HG03097 (cell line): ENCODE measurements around the gene MPC2.
"Not testable (repeated sequence)": the region's sequence is repeated elsewhere in the genome, so short reads cannot be mapped to it uniquely, and the experiment has no call there.

ENCODE experiments used
- ATAC-seq: cut with Tn5 transposase; IDR thresholded peaks from one replicate; pipeline ENCODE4 v1.9.1; 2021; ENCODE audit not compliant: unreplicated experiment, low FRiP score

The MPC2 gene

DNA sequence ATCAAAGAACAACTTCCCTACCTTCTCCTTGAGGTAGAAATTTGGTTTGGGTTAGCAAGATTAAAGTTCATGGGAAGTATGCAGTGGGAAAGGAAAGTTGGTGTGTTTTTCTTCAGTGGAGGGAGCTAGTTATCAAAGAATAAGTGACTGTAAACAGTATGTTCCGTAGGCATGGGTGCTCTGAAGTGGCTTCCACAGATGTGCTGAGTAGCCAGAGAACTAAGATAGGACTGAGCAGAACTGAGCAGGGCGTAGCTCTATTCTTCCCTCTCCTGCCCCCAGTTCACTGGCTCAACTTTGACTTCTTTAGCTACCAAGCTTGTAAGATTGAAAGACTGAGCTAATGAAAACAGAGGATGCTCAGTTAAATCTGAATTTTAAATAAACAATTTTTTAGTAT lies 26.3 kb downstream of the MPC2 start:
- no peak for ATAC-seq

DNA sequence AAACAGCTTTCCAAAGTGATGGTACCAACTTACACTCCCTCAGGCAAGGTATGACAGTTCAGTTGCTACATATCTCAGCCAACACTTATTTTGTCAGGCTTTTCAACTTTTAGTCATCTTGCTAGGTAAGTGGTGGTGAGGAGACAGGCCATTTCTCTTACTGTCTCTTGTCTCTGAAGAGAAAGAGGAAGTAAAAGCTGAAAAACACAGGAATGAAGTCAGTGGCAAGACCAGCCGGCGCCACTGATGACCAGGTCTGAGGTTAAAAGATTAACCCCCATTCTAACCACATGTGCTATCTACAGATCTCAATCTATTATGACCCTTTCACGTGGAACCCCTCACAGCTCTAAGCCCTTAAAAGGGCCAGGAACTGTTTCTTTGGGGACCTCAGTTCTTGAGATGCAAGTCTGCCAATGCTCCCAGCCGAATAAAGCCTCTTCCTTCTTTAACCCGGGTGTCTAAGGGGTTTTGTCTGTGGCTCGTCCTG lies 27.1 kb downstream of the MPC2 start:
- ATAC-seq = no peak

DNA sequence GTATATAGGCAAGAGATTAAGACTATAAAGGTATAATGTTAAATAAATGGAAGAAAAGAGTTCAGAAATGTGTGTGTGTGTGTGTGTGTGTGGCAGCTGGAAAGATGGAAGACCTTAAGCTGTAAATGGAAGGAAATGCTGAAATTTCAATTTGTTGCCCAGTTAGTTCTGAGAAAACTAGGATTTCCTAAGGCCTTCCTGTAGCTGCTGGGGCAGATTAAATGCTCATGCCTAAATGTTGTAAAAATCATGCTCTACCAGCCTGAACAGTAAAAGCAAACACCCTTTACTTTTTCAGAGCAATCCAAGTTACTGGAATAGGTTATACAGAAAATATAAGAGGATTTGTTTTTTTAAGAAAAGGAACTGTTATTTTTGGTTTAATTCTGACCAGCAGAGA lies 31.2 kb downstream of the MPC2 start:
- ATAC-seq = no peak

DNA sequence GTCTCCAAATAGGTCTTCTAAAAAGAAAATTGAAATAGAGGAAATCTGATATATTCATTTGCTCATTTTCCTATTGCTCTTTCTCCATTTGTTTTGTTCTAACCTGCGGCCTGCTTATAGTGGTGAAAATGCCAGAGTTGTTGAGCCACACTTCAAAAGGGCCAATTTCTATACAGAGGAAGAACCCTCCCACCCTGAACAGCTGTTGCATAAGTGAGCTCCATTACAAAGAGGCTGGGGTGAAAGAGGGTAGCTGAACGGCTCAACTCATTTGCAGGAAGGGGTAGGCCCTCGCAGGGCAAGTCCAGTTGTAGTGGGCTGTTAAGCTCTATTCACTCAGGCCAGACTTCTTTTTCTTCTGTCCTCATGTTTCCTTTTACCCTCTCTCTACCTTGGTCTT lies 31.7 kb downstream of the MPC2 start:
- ATAC-seq = no peak

DNA sequence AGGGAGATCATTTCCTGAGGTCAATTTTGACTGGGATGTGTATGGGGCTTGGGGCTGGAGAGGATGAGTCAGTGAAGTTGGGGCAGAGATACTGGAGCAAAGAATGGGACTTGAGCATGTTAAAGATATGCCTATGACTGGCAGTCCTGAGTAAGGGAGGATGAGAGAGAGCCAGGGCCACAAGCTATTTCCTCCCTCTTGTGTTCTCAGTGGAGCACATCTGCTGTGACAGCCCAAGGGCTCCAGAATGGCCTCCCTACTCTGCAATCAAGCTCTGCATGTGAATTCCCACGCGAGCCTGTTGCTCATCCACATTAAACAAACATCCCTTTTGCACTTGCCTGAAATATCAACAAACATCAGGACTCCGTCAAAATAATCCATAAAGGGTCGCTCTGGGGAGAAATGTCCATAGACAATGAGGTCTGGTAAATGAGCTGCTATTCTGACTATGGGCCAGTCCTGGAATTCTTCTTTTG lies 32.2 kb downstream of the MPC2 start:
- no peak for ATAC-seq

DNA sequence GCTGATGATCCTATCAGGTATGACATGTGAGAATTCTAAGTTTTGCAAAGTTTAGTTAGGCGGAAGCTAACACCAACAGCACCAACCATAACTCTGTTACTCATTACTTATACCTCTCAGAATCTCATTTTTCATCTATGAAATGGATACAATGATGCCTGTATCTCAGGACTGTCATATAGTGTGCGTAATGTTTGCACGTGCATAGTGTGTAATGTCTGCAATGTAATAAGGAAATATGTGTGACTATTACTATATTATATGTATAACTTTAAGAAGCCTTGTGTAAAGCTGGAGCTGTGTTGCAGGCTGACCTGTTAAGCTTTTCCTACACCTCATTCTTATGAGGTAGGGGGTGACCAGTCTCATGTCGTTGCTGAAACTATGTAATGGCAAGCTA lies 36.0 kb downstream of the MPC2 start:
- ATAC-seq = no peak

DNA sequence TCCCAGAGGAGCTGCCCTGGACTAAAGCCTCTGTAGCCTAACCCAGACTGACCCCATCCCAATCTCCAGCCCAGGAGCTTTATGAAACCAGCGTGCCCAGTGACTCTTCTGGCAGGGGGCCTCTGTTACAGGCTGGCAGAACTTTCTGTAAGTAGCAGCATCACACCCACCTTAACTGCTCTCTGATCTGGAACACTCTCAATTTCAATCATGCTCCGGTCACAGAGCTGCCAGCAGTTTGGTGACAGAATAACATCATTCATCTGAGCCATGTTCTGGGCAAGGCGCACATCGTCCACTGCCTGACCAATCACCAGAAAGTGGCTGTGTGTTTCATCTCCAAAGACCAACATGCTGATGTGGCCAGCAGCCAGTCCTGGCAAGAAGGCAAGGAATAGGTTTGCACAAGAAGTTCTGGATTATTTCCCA lies 37.6 kb downstream of the MPC2 start:
- peak; percentile 66 for ATAC-seq

DNA sequence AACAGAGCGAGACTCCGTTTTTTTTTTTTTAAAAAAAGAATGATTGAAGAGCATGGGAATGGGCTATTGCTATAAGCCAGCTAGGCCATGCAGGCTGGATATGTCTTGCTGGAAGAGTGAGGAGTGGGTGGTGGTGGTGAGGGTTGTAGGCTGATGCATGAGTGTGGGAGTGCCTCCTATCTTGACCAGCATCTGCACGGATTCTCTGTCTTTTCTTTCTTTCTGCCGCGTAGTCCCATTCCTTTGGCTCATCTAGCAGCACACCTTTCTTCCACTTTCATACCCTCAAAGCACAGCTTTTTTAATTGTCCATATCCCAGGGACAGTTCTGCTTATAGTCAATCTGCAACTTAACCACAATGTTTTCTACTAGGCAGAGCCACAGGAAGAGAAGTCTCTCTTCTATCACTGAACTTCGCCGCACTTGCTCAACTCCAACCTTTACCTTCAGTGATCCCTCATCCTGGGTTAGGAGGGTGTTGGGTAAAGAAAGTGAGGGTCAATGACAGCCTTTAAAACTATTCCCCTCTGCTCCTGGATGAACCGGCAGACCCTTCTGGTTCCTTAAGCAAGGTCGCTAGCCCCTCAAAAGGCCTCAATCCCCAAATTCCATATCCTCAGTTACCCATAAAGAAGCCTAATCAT lies 38.2 kb downstream of the MPC2 start:
- ATAC-seq = no peak

DNA sequence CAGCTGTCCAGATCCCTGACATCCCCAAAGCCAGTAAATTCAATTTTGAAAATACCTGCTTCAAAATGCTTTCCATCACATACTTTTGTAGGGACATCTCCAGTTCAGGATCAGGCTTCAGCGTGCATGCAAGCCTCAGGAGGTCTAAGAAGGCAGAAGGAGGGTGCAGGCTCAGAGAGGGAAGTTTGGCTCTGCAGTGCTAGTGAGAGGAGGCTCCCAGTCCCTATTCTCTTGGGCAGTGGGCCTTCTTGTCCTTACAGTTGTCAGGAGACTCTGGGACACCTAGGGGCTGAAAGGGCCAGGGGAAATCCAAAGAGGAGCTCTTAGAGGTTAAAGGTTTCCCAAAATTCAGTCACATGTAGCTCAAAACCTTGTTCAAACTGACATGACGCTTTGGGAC lies 43.1 kb downstream of the MPC2 start:
- no peak for ATAC-seq

DNA sequence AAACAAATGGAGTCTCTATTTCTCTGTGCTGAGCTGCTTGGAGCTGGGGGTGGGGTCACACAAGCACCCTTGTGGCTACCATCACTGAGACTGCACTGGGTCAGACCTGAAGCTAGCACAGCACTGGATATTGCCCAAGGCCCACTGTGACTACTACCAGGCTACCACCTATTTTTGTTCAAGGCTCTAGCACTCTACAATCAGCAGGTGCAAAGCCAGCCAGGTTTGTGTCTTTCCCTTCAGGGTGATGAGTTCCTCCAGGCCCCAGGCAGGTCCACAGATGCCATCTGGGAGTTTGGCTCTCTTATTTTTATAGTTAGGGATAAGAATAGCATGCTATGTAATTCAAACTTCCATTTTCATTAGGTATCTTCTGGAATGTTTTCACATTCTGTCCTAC lies 46.5 kb downstream of the MPC2 start:
- no peak for ATAC-seq

DNA sequence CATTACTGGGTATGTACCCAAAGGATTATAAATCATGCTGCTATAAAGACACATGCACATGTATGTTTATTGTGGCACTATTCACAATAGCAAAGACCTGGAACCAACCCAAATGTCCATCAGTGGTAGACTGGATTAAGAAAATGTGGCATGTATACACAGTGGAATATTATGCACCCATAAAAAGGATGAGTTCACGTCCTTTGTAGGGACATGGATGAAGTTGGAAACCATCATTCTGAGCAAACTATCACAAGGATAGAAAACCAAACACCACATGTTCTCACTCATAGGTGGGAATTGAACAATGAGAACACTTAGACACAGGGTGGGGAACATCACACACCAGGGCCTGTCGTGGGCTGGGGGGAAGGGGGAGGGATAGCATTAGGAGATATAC lies 49.7 kb downstream of the MPC2 start:
- not testable (repeated sequence) for ATAC-seq

DNA sequence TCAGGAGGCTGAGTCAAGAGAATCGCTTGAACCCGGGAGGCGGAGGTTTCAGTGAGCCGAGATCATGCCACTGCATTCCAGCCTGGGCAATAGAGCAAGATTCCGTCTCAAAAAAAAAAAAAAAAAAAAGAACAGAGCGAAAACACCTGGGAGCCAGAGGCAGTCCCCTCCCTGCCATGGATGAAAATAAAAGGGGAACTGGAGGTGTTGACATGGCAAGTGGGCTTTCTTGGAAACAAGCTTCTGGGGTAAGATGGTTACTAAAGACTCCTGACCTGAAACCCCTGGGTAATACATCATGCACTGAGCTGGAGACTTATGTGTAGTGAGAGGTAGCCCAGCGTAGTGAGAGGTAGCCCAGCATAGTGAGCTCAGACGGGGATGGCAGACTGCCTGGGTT lies 54.5 kb downstream of the MPC2 start:
- no peak for ATAC-seq

DNA sequence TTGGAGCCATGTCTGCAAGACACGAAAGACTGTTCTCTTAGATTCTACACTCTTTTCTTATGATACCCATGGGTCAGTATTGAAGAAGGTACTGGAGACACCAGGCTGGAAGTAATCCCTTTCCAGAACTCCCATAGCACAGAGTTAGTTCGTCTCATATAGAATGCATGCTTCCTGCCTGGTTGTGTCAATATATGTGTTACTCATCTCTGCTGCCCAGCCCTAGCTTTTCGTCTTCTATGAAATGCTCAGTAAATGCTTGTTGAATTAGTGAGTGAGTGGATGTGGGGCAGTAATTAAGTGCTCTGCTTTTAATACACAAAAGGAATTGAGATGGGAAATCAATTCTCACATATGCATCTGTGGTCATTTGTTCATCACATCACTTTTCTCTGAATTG lies 55.1 kb downstream of the MPC2 start:
- ATAC-seq = no peak

DNA sequence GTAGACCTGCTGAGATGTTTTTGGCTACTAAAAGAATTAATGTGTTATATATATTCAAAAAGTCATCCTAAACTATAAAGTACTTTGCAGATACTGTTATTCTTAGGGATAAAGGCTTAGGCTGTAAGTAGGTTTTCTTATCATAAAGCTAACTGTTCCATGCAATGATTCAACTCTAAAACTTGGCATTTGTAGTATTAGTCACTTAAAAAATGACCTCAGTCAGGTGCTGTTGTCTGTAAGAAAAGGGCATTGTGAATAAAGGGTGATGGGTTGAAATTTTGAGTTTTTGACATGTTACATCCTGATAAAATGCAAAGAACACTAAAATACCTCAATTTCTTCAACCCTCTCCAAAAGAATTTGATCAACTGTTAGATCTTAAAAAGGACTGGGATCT lies 55.8 kb downstream of the MPC2 start:
- ATAC-seq = no peak

DNA sequence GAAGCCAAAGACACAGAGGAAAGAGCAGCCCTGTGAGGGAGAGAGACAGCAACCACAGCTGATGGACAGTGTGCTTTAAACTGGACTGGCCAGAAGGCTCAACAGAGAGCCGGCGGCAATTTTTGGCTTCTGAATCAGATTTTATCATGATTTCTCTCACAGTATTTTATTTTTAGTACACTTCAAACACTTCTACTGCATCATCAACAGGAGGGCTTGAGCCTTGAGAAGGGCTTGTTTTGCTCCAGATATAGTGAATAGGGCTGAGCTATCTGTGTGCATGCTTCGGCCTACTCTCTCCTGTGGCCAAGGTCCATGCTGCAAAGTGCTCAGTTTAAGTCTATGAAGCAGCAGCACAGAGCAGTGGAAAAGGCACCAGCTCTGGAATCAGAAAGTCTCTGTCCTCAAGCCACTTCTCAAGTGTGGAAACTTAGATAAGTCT lies 56.3 kb downstream of the MPC2 start:
- no peak for ATAC-seq

DNA sequence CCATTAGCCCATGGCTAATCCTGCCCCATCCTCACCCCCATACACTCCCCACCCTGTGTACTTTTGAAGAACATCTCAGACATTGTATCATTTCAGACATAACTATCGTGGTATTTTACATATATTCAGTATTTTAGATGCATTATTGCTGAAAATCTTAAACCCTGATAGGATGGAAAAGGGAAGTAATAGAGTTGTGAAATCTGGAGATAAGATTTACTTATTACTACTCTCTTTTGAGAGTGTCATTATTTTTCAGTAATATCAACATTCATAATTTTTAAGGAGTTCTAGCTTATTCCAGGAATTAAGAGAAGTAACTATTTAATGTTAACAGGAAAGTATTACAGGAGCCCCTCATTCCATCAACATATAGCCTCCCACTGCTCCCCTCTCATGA lies 57.4 kb downstream of the MPC2 start:
- no peak for ATAC-seq

DNA sequence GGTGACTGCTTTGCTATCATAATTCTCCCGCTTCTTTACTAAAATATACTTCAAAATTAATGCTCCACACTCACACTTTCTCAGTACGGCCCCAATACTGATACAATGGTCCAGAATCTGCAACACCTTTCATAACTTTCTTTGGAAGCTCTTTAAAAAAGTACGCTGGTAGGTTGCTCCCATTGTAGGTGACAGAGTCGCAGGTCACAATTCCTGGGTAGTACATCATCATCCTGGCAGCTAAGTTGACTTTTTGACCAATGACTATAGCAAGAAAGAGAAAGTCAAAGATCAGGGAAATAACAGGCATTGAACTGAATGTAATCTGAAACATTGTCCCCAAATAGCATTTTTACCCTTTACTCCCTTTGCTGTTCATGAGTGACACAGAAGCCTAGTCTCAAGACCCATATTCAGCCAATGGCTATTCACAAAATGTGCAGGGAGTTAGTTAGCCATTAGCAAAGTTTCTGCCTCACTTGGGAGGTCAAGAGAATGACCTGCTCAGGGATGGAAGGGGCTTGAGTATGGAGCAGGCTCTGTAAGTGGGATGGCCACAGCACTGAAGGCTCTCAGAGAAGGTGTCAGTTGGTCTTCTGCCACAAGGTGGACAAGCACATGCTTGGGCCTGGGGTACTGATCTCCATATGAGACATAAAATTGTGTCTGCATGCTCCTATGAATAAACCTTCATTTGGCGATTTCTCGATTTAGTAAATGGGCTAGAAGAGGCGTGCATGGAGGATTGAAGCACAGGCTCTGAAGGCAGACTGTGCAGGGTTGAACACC lies 58.3 kb downstream of the MPC2 start:
- ATAC-seq = no peak

DNA sequence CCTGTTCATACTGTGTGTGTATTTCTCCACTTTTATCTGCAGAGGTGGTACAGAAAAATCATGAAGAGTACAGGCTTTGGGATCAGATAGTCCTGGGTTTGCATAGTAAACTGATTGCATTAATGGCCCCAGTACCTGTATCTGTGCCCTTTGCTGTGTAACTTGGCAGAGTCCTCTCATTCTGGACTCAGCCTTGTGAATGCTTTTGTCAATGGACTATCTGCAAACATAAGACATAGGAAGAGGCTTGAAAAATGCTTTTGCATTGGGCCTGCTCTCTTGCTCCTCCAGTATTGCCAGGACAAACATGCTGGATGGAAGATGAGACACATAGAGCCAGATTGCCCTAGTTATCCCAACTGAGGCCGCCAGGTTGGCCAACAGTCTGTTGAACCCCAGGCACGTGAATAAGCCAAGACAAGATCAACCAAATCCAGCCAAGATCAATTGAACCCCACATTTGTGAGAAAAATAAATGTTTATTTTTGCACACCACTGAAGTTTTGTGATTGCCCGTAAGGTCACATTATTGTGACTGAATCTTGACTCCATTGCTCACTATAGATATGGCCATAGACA lies 60.2 kb downstream of the MPC2 start:
- ATAC-seq = no peak

DNA sequence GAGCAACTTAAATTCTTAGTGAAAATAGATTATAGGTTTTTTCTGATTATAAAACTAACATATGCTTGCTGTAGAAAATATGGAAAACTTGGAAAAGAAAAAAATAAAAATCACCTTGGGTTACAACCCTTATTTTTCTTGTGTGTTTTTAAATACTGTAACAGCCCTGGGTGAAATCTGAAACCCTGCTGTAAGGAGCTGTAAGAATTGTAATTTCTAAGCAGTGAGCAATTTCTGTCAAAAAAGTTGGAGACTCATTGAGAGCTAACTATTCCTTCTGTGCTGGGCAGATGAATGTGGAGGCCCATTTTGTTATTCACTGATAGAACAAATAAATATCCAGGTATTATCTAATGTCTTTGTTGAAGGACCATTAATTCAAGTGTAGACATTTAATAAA lies 65.5 kb downstream of the MPC2 start:
- no peak for ATAC-seq

DNA sequence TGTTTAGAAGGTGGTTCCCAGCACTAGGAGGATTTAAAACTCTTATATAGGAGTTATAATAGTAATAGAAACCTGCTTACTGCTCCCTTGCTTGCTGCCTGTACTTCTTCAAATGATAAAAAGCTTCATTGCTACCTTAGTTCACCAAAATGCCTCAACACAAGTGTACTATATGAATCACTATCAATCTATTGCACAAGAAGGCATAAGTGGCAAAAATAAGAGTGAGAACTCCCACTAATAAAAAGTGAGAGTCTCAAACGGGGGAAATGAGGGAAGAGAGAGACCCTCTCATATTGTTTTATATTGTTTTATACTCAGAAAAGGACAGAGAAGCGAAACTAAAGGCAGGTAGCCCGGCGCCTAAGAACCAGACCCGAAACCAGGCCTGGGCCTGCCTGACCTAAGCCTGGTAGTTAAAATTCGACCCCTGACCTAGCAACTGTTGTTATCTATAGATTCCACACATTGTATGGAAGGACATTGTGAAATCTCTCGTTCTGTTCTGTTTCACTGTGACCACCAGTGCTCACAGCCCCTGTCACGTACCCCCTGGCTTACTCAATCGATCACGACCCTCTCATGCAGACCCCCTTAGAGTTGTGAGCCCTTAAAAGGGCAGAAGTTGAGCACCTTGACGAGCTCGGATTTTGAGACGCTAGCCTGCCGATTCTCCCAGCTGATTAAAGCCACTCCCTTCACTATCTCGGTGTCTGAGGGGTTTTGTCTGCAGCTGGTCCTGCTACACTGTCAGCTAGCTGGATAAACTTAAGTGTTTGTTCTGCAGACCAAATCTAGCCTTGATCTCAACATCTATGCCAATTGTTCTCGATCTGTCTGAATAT lies 67.5 kb downstream of the MPC2 start:
- ATAC-seq = not testable (repeated sequence)
